HL-60 (cell line): ENCODE results near the gene BRAF.

Source experiments
- CTCF ChIP-seq: IDR thresholded peaks from one replicate; pipeline ENCODE4 v1.5.1; 2011; ENCODE audit warnings: low read length, control low read depth, inconsistent platforms; ENCODE audit not compliant: insufficient read depth
- GABPA ChIP-seq: IDR thresholded peaks from 2 replicates; pipeline ENCODE4 v1.6.1; 2012; ENCODE audit warnings: low read depth
- POLR2AphosphoS5 ChIP-seq: IDR thresholded peaks from 2 replicates; pipeline ENCODE4 v1.6.1; 2012; ENCODE audit warnings: low read depth
- REST ChIP-seq: IDR thresholded peaks from 2 replicates; pipeline ENCODE4 v1.6.1; 2012; ENCODE audit warnings: low read depth; ENCODE audit not compliant: insufficient replicate concordance
- SPI1 ChIP-seq: IDR thresholded peaks from 2 replicates; pipeline ENCODE4 v1.6.1; 2012; ENCODE audit warnings: low read depth, mild to moderate bottlenecking, borderline replicate concordance

GRCh38 chr7:140864732-140865131 is 60.0 kb downstream of the BRAF start:
- TF ChIP-seq CTCF (no peak), POLR2AphosphoS5 (no peak), REST (no peak), GABPA (no peak), SPI1 (no peak)
